GM10266 (cell line): ENCODE results near the gene FGD4.

Experiments used
- DNase-seq: peaks from one replicate; pipeline ENCODE4 v3.0.0; 2012; ENCODE audit errors: extremely low spot score
- CTCF ChIP-seq: IDR thresholded peaks from 2 replicates; pipeline ENCODE4 v1.5.1; 2012; ENCODE audit warnings: mild to moderate bottlenecking, low read depth; ENCODE audit not compliant: control insufficient read depth, insufficient read depth; ENCODE audit errors: missing control alignments

FGD4 gene

DNA sequence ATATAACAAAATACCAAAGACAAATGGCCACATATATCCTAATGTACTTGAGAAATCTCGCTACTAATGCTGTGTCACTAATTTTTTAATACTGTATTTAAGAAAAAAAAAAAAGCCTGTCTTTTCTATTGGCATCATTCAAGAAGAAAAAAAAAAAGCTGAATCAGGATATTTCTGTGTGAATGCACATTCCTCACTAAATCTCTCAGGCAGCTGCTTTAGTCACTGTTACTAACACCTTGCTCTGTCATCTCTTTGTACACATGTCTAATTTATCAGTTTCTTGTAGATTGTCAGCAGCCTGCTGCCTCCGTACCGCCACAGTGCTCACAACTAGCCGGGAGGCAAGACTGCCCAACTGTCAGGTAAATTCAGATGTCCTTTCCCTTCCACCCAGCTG, 32.0 kb upstream of the FGD4 start:
- no peak for DNase-seq
- TF ChIP-seq CTCF = no peak

- no peak for DNase-seq
Measured at GRCh38 chr12:32369202-32369601, 30.2 kb upstream of the FGD4 start.

GRCh38 chr12:32377344-32378055, 21.9 kb upstream of the FGD4 start:
- TF ChIP-seq CTCF = no peak
- no peak for DNase-seq

More at GRCh38 chr12:32369202-32369601, 30.2 kb upstream of the FGD4 start:
- no peak for TF ChIP-seq CTCF

DNA sequence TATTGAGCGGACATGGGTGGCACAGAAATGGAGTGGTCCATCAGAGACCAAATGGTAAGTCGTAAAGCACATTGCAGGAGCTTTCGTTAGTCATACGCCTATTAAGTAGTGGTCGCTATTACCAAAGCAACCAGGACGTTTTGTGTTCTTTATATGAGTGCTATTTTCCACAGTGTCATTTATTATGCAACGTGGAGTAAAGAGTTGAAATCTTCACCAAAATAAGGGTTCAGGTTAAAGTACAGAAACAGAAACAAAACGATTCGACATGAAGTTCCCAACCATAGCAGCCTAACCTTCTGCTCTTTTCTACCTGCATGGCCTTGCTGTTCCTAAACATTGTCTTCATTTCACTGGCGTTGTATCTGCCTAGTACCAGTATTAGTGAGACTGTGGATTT, 20.1 kb upstream of the FGD4 start:
- TF ChIP-seq CTCF = no peak
- DNase-seq = no peak

- DNase-seq = no peak
- TF ChIP-seq CTCF = no peak
Measured at GRCh38 chr12:32379667-32380066, 19.7 kb upstream of the FGD4 start.

- no peak for DNase-seq
- no peak for TF ChIP-seq CTCF
Measured at GRCh38 chr12:32382226-32382625, 17.1 kb upstream of the FGD4 start.

DNA sequence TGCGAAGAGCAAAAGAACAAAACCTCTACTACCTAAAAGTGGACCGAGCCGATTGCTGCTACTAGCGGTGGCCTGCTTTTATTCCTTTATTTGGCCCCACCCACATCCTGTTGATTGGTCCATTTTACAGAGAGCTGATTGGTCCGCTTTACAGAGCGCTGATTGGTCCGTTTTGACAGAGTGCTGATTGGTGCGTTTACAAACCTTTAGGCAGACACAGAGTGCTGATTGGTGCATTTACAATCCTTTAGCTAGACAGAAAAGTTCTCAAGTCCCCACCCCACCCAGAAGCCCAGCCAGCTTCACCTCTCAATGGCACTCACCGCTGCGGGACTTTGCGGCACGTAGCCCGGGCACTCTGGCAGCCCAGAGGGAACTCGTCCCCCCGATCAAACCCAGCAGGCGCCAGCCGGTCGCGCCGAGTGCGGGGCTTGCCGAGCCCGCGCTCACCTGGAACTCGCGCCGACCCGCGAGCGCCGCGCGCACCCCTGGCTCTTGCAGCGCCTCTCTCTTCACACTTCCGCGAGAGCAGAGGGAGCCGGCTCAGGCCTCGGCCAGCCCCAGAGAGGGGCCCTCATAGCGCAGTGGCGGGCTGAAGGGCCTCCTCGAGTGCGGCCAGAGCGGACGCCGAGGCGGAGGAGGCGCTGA, 8.7 kb upstream of the FGD4 start:
- DNase-seq = no peak
- TF ChIP-seq CTCF = no peak
